ENCODE results near the gene ABCC6.
"Not testable (repeated sequence)": the region's sequence is repeated elsewhere in the genome, so short reads cannot be mapped to it uniquely, and the experiment has no call there.

ABCC6 gene

GRCh38 chr16:16205864-16206263, 17.4 kb downstream of the ABCC6 start:
- not testable (repeated sequence) for H3K36me3 Mint-ChIP-seq (ENCODE audit: low read depth); H3K4me3 Mint-ChIP-seq; H3K9me3 Mint-ChIP-seq; H3K4me1 Mint-ChIP-seq (ENCODE audit: low read depth); H3K27me3 Mint-ChIP-seq; H3K27ac Mint-ChIP-seq

DNA sequence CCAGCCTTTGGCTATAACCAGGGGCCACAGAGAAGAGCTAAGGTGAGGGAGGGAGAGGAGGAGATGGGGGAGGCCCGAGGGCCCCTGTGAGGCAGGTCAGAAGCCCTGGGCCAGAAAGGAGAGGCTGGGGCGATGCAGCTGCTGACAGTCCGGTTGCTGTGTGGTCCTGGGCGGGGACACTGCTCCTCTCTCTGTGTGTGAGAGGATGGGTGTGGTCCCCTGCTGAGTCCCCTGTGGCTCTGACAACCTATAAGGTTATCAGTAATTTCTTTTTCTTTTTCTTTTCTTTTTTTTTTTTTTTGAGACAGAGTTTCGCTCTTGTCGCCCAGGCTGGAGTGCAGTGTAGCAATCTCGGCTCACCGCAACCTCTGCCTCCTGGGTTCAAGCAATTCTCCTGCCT, 18.7 kb downstream of the ABCC6 start:
- H3K4me1 Mint-ChIP-seq (ENCODE audit: low read depth); H3K9me3 Mint-ChIP-seq; H3K27me3 Mint-ChIP-seq; H3K4me3 Mint-ChIP-seq; H3K36me3 Mint-ChIP-seq (ENCODE audit: low read depth); H3K27ac Mint-ChIP-seq: not testable (repeated sequence)

DNA sequence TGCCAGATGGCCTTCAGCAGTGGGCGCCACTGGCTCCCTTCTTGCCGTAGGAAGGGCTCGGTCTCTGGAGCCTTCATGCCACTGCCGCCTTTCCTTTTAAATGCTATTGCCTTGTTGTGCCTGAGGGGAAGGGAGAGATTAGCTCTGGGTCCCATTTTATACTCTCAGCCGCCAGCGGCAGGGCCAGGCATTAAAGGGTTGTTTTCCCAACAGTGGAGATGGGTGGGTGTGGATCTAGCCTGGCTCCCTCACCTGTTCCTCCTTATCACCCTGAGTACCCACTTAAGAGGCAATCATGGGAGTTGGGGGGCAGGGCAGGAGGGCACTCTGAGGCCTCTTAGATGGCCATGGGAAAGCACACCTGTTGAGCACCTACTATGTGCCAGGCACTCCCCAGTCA, 19.8 kb downstream of the ABCC6 start:
- H3K27me3 Mint-ChIP-seq; H3K27ac Mint-ChIP-seq; H3K4me1 Mint-ChIP-seq (ENCODE audit: low read depth); H3K9me3 Mint-ChIP-seq; H3K36me3 Mint-ChIP-seq (ENCODE audit: low read depth); H3K4me3 Mint-ChIP-seq: not testable (repeated sequence)

- not testable (repeated sequence) for H3K27ac Mint-ChIP-seq; H3K36me3 Mint-ChIP-seq (ENCODE audit: low read depth); H3K9me3 Mint-ChIP-seq; H3K4me1 Mint-ChIP-seq (ENCODE audit: low read depth); H3K4me3 Mint-ChIP-seq; H3K27me3 Mint-ChIP-seq
Observed at GRCh38 chr16:16202400-16203143, 20.7 kb downstream of the ABCC6 start.

DNA sequence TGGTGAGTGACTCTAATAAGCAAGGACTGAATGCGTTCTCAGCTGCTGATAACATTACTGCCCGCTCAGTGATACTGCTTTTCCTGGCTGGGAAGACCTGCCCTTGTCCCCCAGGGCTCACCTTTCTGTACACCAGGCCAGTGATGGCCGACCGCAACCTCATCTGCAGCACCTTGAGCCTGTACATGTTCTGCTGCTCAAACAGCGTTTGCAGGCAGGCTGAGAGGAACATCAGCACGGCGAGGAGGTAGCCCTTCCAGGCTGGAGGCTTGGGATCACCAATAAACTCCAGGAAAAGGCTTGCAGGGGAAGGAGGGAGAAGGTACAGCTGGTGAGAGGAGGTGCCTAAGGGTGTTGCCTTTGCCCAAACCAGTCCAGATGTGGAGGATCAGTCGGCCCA, 21.4 kb downstream of the ABCC6 start:
- H3K9me3 Mint-ChIP-seq; H3K27me3 Mint-ChIP-seq; H3K36me3 Mint-ChIP-seq (ENCODE audit: low read depth); H3K4me1 Mint-ChIP-seq (ENCODE audit: low read depth); H3K4me3 Mint-ChIP-seq; H3K27ac Mint-ChIP-seq: not testable (repeated sequence)

GRCh38 chr16:16200391-16200790, 22.9 kb downstream of the ABCC6 start:
- H3K27ac Mint-ChIP-seq; H3K27me3 Mint-ChIP-seq; H3K36me3 Mint-ChIP-seq (ENCODE audit: low read depth); H3K9me3 Mint-ChIP-seq; H3K4me3 Mint-ChIP-seq; H3K4me1 Mint-ChIP-seq (ENCODE audit: low read depth): not testable (repeated sequence)

DNA sequence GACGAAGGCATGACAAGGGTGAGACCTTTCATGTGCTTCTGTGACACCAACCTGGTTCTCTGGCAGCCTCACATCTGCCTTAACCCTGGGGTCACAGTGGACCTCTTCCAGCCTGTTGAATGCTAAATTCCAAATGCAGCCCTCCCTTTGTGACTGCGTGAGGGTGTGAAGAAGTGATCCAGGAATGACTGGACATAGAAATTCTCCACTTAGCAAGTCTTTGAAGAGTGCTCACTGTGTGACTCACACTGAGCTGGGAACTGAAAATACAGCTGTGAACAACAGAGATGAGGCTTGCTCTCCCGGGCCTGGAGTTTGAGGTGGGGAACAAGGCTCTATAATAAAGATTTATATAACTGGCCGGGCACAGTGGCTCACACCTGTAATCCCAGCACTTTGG, 23.9 kb downstream of the ABCC6 start:
- not testable (repeated sequence) for H3K4me3 Mint-ChIP-seq; H3K27me3 Mint-ChIP-seq; H3K27ac Mint-ChIP-seq; H3K36me3 Mint-ChIP-seq (ENCODE audit: low read depth); H3K9me3 Mint-ChIP-seq; H3K4me1 Mint-ChIP-seq (ENCODE audit: low read depth)

- H3K27ac Mint-ChIP-seq: no peak overlapping the region
- H3K4me1 Mint-ChIP-seq (ENCODE audit: low read depth): peaks cover 4% of the 10 kb centered on the region
- no peak overlapping the region for H3K4me3 Mint-ChIP-seq
- peaks cover 5% of the 10 kb centered on the region for H3K27me3 Mint-ChIP-seq
- H3K36me3 Mint-ChIP-seq (ENCODE audit: low read depth): no peaks in the 10 kb centered on the region
- H3K9me3 Mint-ChIP-seq: no peaks in the 10 kb centered on the region
Observed at GRCh38 chr16:16197966-16198365, 25.3 kb downstream of the ABCC6 start.

DNA sequence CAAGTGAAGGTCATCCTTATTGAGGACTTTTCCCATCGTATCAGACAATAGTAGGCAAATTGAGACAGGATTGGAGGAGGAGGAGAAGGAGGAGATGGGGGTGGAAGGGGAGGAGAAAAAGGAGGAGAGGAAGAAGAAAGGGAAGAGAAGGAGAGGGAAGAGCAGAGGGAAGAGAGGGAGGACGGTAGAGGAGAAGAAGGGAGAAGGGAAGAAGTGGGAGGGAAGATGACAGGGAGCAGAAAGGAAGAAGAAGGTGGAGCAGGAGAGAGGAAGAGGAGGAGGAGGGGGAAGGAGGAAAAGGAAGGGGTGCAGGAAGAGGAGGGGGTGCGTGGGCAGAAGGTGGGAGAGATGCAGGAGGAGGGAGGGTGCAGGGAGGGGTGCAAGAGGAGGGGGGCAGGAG, 26.0 kb downstream of the ABCC6 start:
- Mint-ChIP-seq H3K4me1 (ENCODE audit: low read depth) (peaks cover 4% of the 10 kb centered on the region), H3K36me3 (ENCODE audit: low read depth) (no peaks in the 10 kb centered on the region), H3K4me3 (no peak overlapping the region), H3K27me3 (peaks cover 5% of the 10 kb centered on the region), H3K9me3 (no peaks in the 10 kb centered on the region), H3K27ac (no peak overlapping the region)

GRCh38 chr16:16196099-16196498, 27.2 kb downstream of the ABCC6 start:
- no peak overlapping the region for H3K27ac Mint-ChIP-seq
- no peaks in the 10 kb centered on the region for H3K36me3 Mint-ChIP-seq (ENCODE audit: low read depth)
- peaks cover 5% of the 10 kb centered on the region for H3K27me3 Mint-ChIP-seq
- no peaks in the 10 kb centered on the region for H3K9me3 Mint-ChIP-seq
- peaks cover under 1% of the 10 kb centered on the region for H3K4me1 Mint-ChIP-seq (ENCODE audit: low read depth)
- no peak overlapping the region for H3K4me3 Mint-ChIP-seq

DNA sequence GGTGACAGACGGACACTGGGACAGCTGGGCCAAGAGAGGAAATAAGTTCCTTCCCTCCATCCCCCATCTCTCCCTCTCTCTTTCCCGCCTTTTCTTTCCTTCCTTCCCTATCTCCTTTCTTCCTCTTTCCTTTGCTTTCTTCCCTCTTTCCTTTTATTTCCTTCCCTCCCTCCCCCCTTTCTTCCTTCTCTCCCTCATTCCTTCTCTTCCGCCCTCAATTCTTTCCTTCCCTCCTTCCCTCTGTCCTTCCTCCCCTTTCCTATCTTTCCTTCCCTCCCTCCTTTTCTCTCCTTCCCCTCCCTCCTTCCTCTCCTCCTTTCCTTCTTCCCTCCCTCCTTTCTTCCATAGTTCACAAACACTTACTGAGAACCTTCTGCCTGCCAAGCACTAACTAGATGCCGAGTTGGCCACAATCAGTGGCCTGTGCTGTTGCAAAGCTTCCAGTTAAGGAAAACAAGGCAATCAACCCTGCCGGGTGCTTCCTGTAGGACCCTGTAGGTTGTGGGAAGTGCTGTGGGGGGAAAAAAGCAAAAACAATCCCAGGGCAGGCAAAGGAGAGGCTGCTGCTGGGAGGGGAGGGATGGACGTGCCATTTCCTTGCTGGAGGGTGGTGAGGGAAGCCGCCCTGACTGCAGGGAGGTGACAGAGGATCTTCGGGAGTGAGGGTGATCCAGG, 31.7 kb downstream of the ABCC6 start:
- H3K36me3 Mint-ChIP-seq (ENCODE audit: low read depth): no peaks in the 10 kb centered on the region
- H3K9me3 Mint-ChIP-seq: no peaks in the 10 kb centered on the region
- H3K27ac Mint-ChIP-seq: no peak overlapping the region
- H3K4me1 Mint-ChIP-seq (ENCODE audit: low read depth): no peaks in the 10 kb centered on the region
- no peak overlapping the region for H3K4me3 Mint-ChIP-seq
- peaks cover 5% of the 10 kb centered on the region for H3K27me3 Mint-ChIP-seq

DNA sequence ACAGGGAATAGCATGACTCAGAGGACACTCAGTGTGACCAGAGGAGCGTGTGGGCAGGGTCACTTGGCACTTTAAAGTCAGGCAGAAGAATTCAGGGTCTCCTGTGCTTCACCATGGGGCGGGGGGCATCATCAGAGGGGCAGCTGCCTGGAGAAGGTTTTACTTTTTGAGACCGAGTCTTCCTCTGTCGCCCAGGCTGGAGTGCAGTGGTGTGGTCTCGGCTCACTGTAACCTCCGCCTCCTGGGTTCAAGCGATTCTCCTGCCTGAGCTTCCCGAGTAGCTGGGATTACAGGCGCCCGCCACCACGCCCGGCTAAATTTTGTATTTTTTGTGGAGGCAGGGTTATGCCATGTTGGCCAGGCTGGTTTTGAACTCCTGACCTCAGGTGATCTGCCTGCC, 32.3 kb downstream of the ABCC6 start:
- not testable (repeated sequence) for H3K36me3 Mint-ChIP-seq (ENCODE audit: low read depth); H3K9me3 Mint-ChIP-seq; H3K4me1 Mint-ChIP-seq (ENCODE audit: low read depth); H3K27me3 Mint-ChIP-seq; H3K27ac Mint-ChIP-seq; H3K4me3 Mint-ChIP-seq

DNA sequence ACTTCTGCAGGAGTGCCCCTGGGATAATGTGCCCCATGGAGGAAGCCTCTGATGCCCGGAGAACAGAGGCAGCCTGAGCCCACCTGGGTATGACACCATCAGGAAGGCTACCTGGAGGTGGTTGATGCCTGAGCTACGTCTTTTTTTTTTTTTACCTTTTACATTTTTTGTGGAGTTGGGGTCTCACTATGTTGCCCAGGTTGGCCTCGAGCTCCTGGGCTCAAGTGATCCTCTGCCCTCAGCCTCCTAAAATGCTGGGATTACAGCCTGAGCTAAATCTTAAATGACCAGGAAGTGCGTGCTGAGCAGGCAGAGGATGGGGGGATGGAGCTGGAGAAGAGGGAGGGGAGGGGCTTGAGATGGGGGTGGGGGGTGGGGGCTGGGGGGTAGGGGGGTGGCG, 32.7 kb downstream of the ABCC6 start:
- Mint-ChIP-seq H3K4me1 (ENCODE audit: low read depth) (no peaks in the 10 kb centered on the region), H3K9me3 (no peaks in the 10 kb centered on the region), H3K27ac (no peak overlapping the region), H3K36me3 (ENCODE audit: low read depth) (no peaks in the 10 kb centered on the region), H3K27me3 (peaks cover 3% of the 10 kb centered on the region), H3K4me3 (no peak overlapping the region)

DNA sequence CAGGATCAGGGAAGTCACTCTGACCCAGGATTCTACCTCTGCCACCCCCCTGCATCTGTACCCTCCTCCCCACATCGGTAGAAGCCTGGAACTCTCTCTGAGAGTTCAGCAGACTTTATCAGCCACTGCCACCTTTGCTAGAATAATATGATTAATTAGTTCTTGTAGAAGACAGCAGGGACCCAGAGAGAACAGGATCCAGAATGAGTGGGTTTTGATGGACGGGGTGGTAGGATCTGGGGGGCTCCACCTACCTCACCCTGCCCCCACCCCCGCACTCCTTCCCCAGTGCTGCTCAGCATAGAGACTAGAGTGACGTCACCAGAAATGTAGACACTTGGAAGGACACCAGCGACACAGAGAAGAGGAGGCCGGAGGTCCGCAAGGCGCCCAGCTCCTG, 33.5 kb downstream of the ABCC6 start:
- H3K4me1 Mint-ChIP-seq (ENCODE audit: low read depth): no peaks in the 10 kb centered on the region
- H3K36me3 Mint-ChIP-seq (ENCODE audit: low read depth): no peaks in the 10 kb centered on the region
- H3K4me3 Mint-ChIP-seq: no peak overlapping the region
- no peak overlapping the region for H3K27ac Mint-ChIP-seq
- H3K27me3 Mint-ChIP-seq: peaks cover 3% of the 10 kb centered on the region
- no peaks in the 10 kb centered on the region for H3K9me3 Mint-ChIP-seq

DNA sequence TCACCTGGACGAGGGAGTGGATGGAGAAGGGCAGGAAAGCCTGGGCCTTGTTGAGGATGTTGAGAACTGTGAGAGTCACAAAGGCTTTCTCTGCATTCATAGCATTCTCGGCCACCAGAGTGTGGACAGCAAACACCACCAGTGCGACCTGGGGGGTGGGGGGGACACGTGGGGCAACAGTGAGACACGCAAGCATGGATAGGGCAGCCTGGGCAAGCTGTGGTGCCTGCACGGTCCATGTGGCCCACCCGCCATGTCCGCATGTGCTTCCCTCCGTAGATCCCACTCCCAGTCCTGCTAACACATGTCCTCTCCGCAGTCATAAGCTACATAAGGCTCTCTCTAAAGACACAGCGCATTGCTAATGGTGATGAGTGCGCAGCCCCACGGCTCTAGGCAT, 34.5 kb downstream of the ABCC6 start:
- no peaks in the 10 kb centered on the region for H3K9me3 Mint-ChIP-seq

DNA sequence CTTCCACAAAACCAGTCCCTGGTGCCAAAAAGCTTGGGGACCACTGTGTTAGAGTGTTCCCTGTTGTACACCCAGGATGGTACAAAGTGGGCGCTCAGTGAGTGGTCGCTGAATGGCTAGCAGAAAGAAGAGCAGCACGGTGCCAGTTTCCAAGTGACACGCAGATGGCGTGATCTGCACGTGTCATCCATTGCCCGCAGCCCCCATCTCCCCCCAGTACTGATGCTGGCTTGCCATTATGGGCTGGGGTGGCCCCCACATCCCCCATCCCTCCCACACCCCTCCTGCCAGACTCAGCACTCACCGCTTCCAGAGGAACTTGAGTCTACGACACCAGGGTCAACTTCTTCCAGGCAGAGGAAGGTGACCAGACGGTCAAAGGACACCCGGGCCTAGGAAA, 36.5 kb downstream of the ABCC6 start:
- H3K27ac Mint-ChIP-seq: no peak overlapping the region
- H3K36me3 Mint-ChIP-seq (ENCODE audit: low read depth): no peaks in the 10 kb centered on the region
- peaks cover 3% of the 10 kb centered on the region for H3K27me3 Mint-ChIP-seq
- H3K4me1 Mint-ChIP-seq (ENCODE audit: low read depth): no peaks in the 10 kb centered on the region
- no peaks in the 10 kb centered on the region for H3K9me3 Mint-ChIP-seq
- H3K4me3 Mint-ChIP-seq: no peak overlapping the region

More for the DNA sequence above, 34.5 kb downstream of the ABCC6 start:
- H3K4me3 Mint-ChIP-seq: no peak overlapping the region
- no peaks in the 10 kb centered on the region for H3K36me3 Mint-ChIP-seq (ENCODE audit: low read depth)
- no peaks in the 10 kb centered on the region for H3K4me1 Mint-ChIP-seq (ENCODE audit: low read depth)
- H3K27me3 Mint-ChIP-seq: no peaks in the 10 kb centered on the region
- H3K27ac Mint-ChIP-seq: no peak overlapping the region
